Measurements from ENCODE around the gene SH2D7.

DNA sequence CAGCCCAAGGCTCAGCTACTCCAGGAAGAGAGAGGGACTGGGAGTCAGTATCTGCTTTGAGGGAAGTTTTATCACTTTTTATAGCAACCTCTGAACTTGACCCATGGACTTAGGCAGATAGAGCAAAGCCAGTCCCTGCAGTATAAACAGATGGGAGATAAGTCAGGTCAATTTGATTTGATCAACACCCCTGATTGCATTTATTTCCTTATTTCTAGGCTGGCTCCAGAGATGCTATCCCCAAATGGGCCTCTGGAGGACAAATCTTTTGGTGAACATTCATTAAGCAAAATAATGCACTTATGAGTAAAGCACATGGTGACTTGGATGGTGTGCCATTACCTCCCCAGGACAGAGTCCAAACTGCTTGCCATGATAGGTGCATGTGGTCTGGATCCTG lies 47.9 kb downstream of the SH2D7 start:
- TF ChIP-seq FOXM1 (IDR thresholded peaks at IDR 0.05; ENCODE audit: borderline replicate concordance) (no peak), SUZ12 (IDR thresholded peaks at IDR 0.05) (no peak), LEF1 (IDR thresholded peaks at IDR 0.05; ENCODE audit: borderline replicate concordance) (no peak), ZNF384 (IDR thresholded peaks at IDR 0.05) (no peak), NFRKB (IDR thresholded peaks at IDR 0.05) (no peak), CTBP1 (IDR thresholded peaks at IDR 0.05; ENCODE audit: borderline replicate concordance) (no peak), SP1 (IDR thresholded peaks at IDR 0.05) (no peak), BHLHE40 (IDR thresholded peaks at IDR 0.05; ENCODE audit: borderline replicate concordance) (no peak), ELF4 (IDR thresholded peaks at IDR 0.05) (no peak), ARNT (IDR thresholded peaks at IDR 0.05) (no peak), TARDBP (IDR thresholded peaks at IDR 0.05) (no peak)
- TF ChIP-seq, protein P1, sequence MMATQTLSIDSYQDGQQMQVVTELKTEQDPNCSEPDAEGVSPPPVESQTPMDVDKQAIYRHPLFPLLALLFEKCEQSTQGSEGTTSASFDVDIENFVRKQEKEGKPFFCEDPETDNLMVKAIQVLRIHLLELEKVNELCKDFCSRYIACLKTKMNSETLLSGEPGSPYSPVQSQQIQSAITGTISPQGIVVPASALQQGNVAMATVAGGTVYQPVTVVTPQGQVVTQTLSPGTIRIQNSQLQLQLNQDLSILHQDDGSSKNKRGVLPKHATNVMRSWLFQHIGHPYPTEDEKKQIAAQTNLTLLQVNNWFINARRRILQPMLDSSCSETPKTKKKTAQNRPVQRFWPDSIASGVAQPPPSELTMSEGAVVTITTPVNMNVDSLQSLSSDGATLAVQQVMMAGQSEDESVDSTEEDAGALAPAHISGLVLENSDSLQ (IDR thresholded peaks at IDR 0.05) = no peak
